H1 (cell line): ENCODE results near the gene TRAPPC6A. TPM values are rescaled to one million over a fixed set of nuclear protein-coding genes. Genes with fewer than 3 reads are reported as not detected.

Experiments
- BRCA1 ChIP-seq: IDR thresholded peaks from 2 replicates; pipeline ENCODE4 v1.6.1; 2012; ENCODE audit warnings: low read depth, low read length, improper control_type of control experiment
- CEBPB ChIP-seq: IDR thresholded peaks from 2 replicates; pipeline ENCODE4 v1.6.1; 2012; ENCODE audit warnings: low read depth, low read length
- KDM1A ChIP-seq: fragments of 200-600, 300-600 bp; sonication (generic); IDR thresholded peaks from 2 replicates; pipeline ENCODE4 v1.7.1; 2016; ENCODE audit warnings: mild to moderate bottlenecking, low read length, borderline replicate concordance
- polyA plus RNA-seq, 7 experiments: library from polyadenylated mRNA; depleted of rRNA in 3 of 7; stranded (reverse) in 5 of 7; unstranded in 2 of 7; fragments of >200 nt in 5 of 7; fragments of 200-250 nt in 2 of 7; gene quantifications; 1 replicate in 5 of 7; 2 replicates in 1 of 7; 4 replicates in 1 of 7; pipeline versions ENCODE4 v1.2.1 to v1.2.3, GENCODE V29; 2011 to 2013; ENCODE audit warnings: missing spikeins in 2 of 7, mixed read lengths in 2 of 7
- total RNA-seq: library from RNA; stranded (reverse); fragmentation: NEBNext Ultra II Directional; extraction: Animal tissue kit (Norgen Biotek cat#: 25700); gene quantifications from 2 replicates; pipeline ENCODE4 v1.2.1, GENCODE V29; 2021

TRAPPC6A gene
- total and polyA plus RNA-seq, 2 of the 8 experiments (the other 6 are each of a cell fraction or from before 2014, with no cell fraction given): 31.8 to 130 TPM

DNA sequence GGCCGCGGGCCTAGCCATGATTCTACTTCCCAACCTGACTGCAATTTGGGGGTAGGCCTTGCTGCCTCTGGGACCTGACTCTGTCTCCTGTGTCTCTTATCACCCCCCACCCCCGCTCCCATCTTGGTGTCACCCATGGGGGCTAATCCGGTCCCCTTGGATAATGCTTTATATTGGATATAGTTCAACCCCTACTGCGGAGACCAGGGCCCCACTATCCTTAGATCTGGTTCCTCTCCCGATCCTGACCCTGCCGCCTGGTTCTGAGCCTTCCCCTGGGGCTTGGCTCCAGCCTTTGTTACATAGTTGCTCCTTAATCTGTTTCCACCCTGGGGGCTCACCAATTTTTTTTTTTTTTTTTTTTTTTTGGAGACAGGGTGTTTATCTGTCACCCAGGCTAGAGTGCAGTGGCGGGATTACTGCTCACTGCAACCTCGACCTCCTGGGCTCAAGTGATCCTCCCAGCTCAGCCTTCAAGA lies 1.9 kb upstream of the TRAPPC6A start (continued):
- no peak for TF ChIP-seq BRCA1
- TF ChIP-seq CEBPB: no peak
- no peak for TF ChIP-seq KDM1A
